HuH-7.5 (cell line): ENCODE data around the gene OPTC.

Source experiments
- DNase-seq: peaks from one replicate; pipeline ENCODE4 v3.0.0; 2011; ENCODE audit warnings: low spot score

The OPTC gene

GRCh38 chr1:203536980-203537455 is 43.1 kb downstream of the OPTC start:
- peak; percentile 51 for DNase-seq

- DNase-seq, result peak; percentile 73
Measured at GRCh38 chr1:203537806-203538464, 44.0 kb downstream of the OPTC start.

- no peak for DNase-seq
Measured at GRCh38 chr1:203538726-203539125, 44.8 kb downstream of the OPTC start.

- no peak for DNase-seq
Measured at GRCh38 chr1:203539831-203540546, 46.0 kb downstream of the OPTC start.

GRCh38 chr1:203544485-203544884 is 50.5 kb downstream of the OPTC start:
- DNase-seq, result no peak

- DNase-seq, result no peak
Measured at GRCh38 chr1:203544978-203545816, 51.2 kb downstream of the OPTC start.

GRCh38 chr1:203546274-203546673 is 52.3 kb downstream of the OPTC start:
- no peak for DNase-seq

GRCh38 chr1:203547147-203547546 is 53.2 kb downstream of the OPTC start:
- no peak for DNase-seq

GRCh38 chr1:203547771-203548421 is 53.9 kb downstream of the OPTC start:
- DNase-seq, result no peak

GRCh38 chr1:203548892-203549291 is 54.9 kb downstream of the OPTC start:
- no peak for DNase-seq

GRCh38 chr1:203549309-203549708 is 55.4 kb downstream of the OPTC start:
- DNase-seq, result no peak

- DNase-seq, result no peak
Measured at GRCh38 chr1:203550846-203551245, 56.9 kb downstream of the OPTC start.

GRCh38 chr1:203551550-203551949 is 57.6 kb downstream of the OPTC start:
- no peak for DNase-seq

GRCh38 chr1:203553496-203553895 is 59.5 kb downstream of the OPTC start:
- DNase-seq, result no peak

GRCh38 chr1:203554071-203554470 is 60.1 kb downstream of the OPTC start:
- no peak for DNase-seq

- DNase-seq, result no peak
Measured at GRCh38 chr1:203555076-203555475, 61.1 kb downstream of the OPTC start.

GRCh38 chr1:203555511-203556046 is 61.6 kb downstream of the OPTC start:
- no peak for DNase-seq

- no peak for DNase-seq
Measured at GRCh38 chr1:203556047-203556851, 62.3 kb downstream of the OPTC start.

- DNase-seq, result no peak
Measured at GRCh38 chr1:203557390-203557789, 63.4 kb downstream of the OPTC start.

GRCh38 chr1:203558064-203558760 is 64.3 kb downstream of the OPTC start:
- no peak for DNase-seq
